Measurements from ENCODE around the gene PTPRN. TPM values are rescaled to one million over a fixed set of nuclear protein-coding genes. Genes with fewer than 3 reads are reported as not detected.

The PTPRN gene
- total RNA-seq, 1 donor from 2014 or later: 0.60 TPM

- H3K4me3 ChIP-seq: no peak overlapping the region
- no peaks in the 10 kb centered on the region for H4K20me1 ChIP-seq (ENCODE audit: low read depth)
- no peak overlapping the region for H3K27ac ChIP-seq
- H3K27me3 ChIP-seq: peaks cover 54% of the 10 kb centered on the region
- peak; percentile 81 for DNase-seq (ENCODE audit: low spot score)
- no peaks in the 10 kb centered on the region for H3K79me2 ChIP-seq (ENCODE audit: low read depth)
- peaks cover 6% of the 10 kb centered on the region for H3F3A ChIP-seq (ENCODE audit: low read depth)
- no peaks in the 10 kb centered on the region for H3K36me3 ChIP-seq
- H3K27ac Mint-ChIP-seq: no peak overlapping the region
- no peaks in the 10 kb centered on the region for H3K9me3 Mint-ChIP-seq
- H3K9ac ChIP-seq: no peak overlapping the region
- no peaks in the 10 kb centered on the region for H3K36me3 Mint-ChIP-seq
- H3K4me3 Mint-ChIP-seq: peak overlapping the region; percentile 64
- peak; percentile 94 for TF ChIP-seq CTCF (IDR thresholded peaks at IDR 0.05)
- peak; percentile 53 for TF ChIP-seq EZH2 (IDR thresholded peaks at IDR 0.05)
- TF ChIP-seq EZH2phosphoT487 (IDR thresholded peaks at IDR 0.05): no peak
- H3K27me3 Mint-ChIP-seq (ENCODE audit: insufficient read depth, low read depth): peaks cover 11% of the 10 kb centered on the region
- peaks cover 31% of the 10 kb centered on the region for H3K4me1 Mint-ChIP-seq
- peaks cover 25% of the 10 kb centered on the region for H3K4me1 ChIP-seq
- H3K4me2 ChIP-seq: peak overlapping the region; percentile 50
- no peaks in the 10 kb centered on the region for H3K9me3 ChIP-seq (ENCODE audit: low read depth)
- peak overlapping the region; percentile 83 for H2AFZ ChIP-seq (replicated peaks)
These were observed 10.3 kb downstream of the PTPRN start for GRCh38 chr2:219298759-219299371.

GRCh38 chr2:219297766-219298456, 11.3 kb downstream of the PTPRN start:
- Mint-ChIP-seq H3K9me3 (no peaks in the 10 kb centered on the region), H3K4me1 (peaks cover 37% of the 10 kb centered on the region), H3K36me3 (no peaks in the 10 kb centered on the region), H3K27ac (peak overlapping the region; percentile 85), H3K27me3 (ENCODE audit: insufficient read depth, low read depth) (peaks cover 9% of the 10 kb centered on the region), H3K4me3 (peak overlapping the region; percentile 15)
- H3K4me1 ChIP-seq: peaks cover 25% of the 10 kb centered on the region
- no peaks in the 10 kb centered on the region for H3K9me3 ChIP-seq (ENCODE audit: low read depth)
- H3K27me3 ChIP-seq: peaks cover 51% of the 10 kb centered on the region
- H3K36me3 ChIP-seq: no peaks in the 10 kb centered on the region
- H3K27ac ChIP-seq: no peak overlapping the region
- no peak overlapping the region for H3K9ac ChIP-seq
- H3K4me2 ChIP-seq: no peak overlapping the region
- H4K20me1 ChIP-seq (ENCODE audit: low read depth): no peaks in the 10 kb centered on the region
- peak; percentile 16 for DNase-seq (ENCODE audit: low spot score)
- no peaks in the 10 kb centered on the region for H3K79me2 ChIP-seq (ENCODE audit: low read depth)
- no peak for TF ChIP-seq EZH2 (IDR thresholded peaks at IDR 0.05)
- H2AFZ ChIP-seq (replicated peaks): no peak overlapping the region
- no peak overlapping the region for H3K4me3 ChIP-seq
- H3F3A ChIP-seq (ENCODE audit: low read depth): peaks cover 6% of the 10 kb centered on the region

- Mint-ChIP-seq H3K36me3 (no peaks in the 10 kb centered on the region), H3K27me3 (ENCODE audit: insufficient read depth, low read depth) (peaks cover 7% of the 10 kb centered on the region), H3K4me3 (no peak overlapping the region), H3K4me1 (peaks cover 37% of the 10 kb centered on the region), H3K27ac (no peak overlapping the region), H3K9me3 (no peaks in the 10 kb centered on the region)
- Histone ChIP-seq H3K27me3 (peaks cover 51% of the 10 kb centered on the region), H3K4me2 (no peak overlapping the region), H3K4me3 (no peak overlapping the region), H3K27ac (no peak overlapping the region), H3F3A (ENCODE audit: low read depth) (peaks cover 6% of the 10 kb centered on the region), H3K36me3 (no peaks in the 10 kb centered on the region), H3K9me3 (ENCODE audit: low read depth) (no peaks in the 10 kb centered on the region), H3K9ac (no peak overlapping the region), H4K20me1 (ENCODE audit: low read depth) (no peaks in the 10 kb centered on the region), H3K4me1 (peaks cover 25% of the 10 kb centered on the region), H3K79me2 (ENCODE audit: low read depth) (no peaks in the 10 kb centered on the region), H2AFZ (replicated peaks) (no peak overlapping the region)
- no peak for TF ChIP-seq CTCF (IDR thresholded peaks at IDR 0.05)
- no peak for TF ChIP-seq EZH2 (IDR thresholded peaks at IDR 0.05)
- no peak for TF ChIP-seq EZH2phosphoT487 (IDR thresholded peaks at IDR 0.05)
- no peak for DNase-seq (ENCODE audit: low spot score)
These were observed 12.4 kb downstream of the PTPRN start for GRCh38 chr2:219296631-219297391.

Data from neural progenitor cell (in vitro differentiated cells).